Inferior parietal cortex (tissue), 1 donor: ENCODE measurements around the gene CENPB.
"Not testable (repeated sequence)": the region's sequence is repeated elsewhere in the genome, so short reads cannot be mapped to it uniquely, and the experiment has no call there.

Experiments
- DNase-seq: peaks from one replicate; pipeline ENCODE4 v3.0.0-alpha.2; 2016; ENCODE audit errors: extremely low spot score

The CENPB gene

GRCh38 chr20:3811467-3812258 is 25.1 kb upstream of the CENPB start:
- DNase-seq = peak; percentile 95

GRCh38 chr20:3808544-3808943 is 22.0 kb upstream of the CENPB start:
- DNase-seq = no peak

- DNase-seq = no peak
Observed at GRCh38 chr20:3804781-3805180, 18.2 kb upstream of the CENPB start.

GRCh38 chr20:3804254-3804751 is 17.8 kb upstream of the CENPB start:
- DNase-seq = no peak

GRCh38 chr20:3803854-3804253 is 17.3 kb upstream of the CENPB start:
- DNase-seq = no peak

- DNase-seq = no peak
Observed at GRCh38 chr20:3803289-3803688, 16.7 kb upstream of the CENPB start.

- DNase-seq = no peak
Observed at GRCh38 chr20:3802524-3803239, 16.1 kb upstream of the CENPB start.

- DNase-seq = no peak
Observed at GRCh38 chr20:3801846-3802245, 15.3 kb upstream of the CENPB start.

GRCh38 chr20:3801299-3801698 is 14.8 kb upstream of the CENPB start:
- no peak for DNase-seq

- no peak for DNase-seq
Observed at GRCh38 chr20:3800878-3801260, 14.3 kb upstream of the CENPB start.

GRCh38 chr20:3800256-3800877 is 13.8 kb upstream of the CENPB start:
- DNase-seq = no peak

- DNase-seq = no peak
Observed at GRCh38 chr20:3798908-3799248, 12.3 kb upstream of the CENPB start.

- DNase-seq = peak; percentile 22
Observed at GRCh38 chr20:3798373-3798768, 11.8 kb upstream of the CENPB start.

GRCh38 chr20:3797592-3798372 is 11.2 kb upstream of the CENPB start:
- no peak for DNase-seq

- no peak for DNase-seq
Observed at GRCh38 chr20:3797226-3797545, 10.6 kb upstream of the CENPB start.

- no peak for DNase-seq
Observed at GRCh38 chr20:3796477-3797225, 10.1 kb upstream of the CENPB start.

GRCh38 chr20:3795511-3796468 is 9.2 kb upstream of the CENPB start, which contains the start of gene CDC25B:
TSS of gene CDC25B (plus strand) at chr20:3796310. CDS start at chr20:3796532, 222 bp downstream.
- peak; percentile 86 for DNase-seq

- DNase-seq = no peak
Observed at GRCh38 chr20:3794701-3795420, 8.3 kb upstream of the CENPB start.

GRCh38 chr20:3794168-3794567 is 7.6 kb upstream of the CENPB start:
- not testable (repeated sequence) for DNase-seq
